Large intestine (tissue), 3 donors: ENCODE results near the gene GBX2. TPM values are rescaled to one million over a fixed set of nuclear protein-coding genes. Genes with fewer than 3 reads are reported as not detected.

ENCODE experiments used
- DNase-seq, 2 donors: peaks; one replicate each; pipeline versions ENCODE4 v3.0.0 to v3.0.0-alpha.2; 2013
- H3K27ac ChIP-seq: one replicate; pipeline ENCODE4 v1.5.1; 2013; ENCODE audit warnings: low read length
- H3K27me3 ChIP-seq: 2 replicates; pipeline ENCODE4 v1.6.1; 2013; ENCODE audit warnings: low read length; ENCODE audit not compliant: control insufficient read depth, insufficient read depth
- H3K36me3 ChIP-seq: 2 replicates; pipeline ENCODE4 v1.6.1; 2013; ENCODE audit warnings: low read length; ENCODE audit not compliant: control insufficient read depth, insufficient read depth
- H3K4me1 ChIP-seq: one replicate; pipeline ENCODE4 v1.6.1; 2013; ENCODE audit warnings: low read length; ENCODE audit not compliant: control insufficient read depth, insufficient read depth
- H3K4me3 ChIP-seq: one replicate; pipeline ENCODE4 v1.5.1; 2013; ENCODE audit warnings: low read length
- H3K9me3 ChIP-seq: one replicate; pipeline ENCODE4 v1.6.1; 2013; ENCODE audit warnings: mild to moderate bottlenecking, low read depth, low read length, moderate library complexity; ENCODE audit not compliant: control insufficient read depth
- WGBS: methylation state at CpG from one replicate; pipeline ENCODE4 v1.1.5; 2013; ENCODE audit warnings: low lambda C conversion rate; ENCODE audit not compliant: insufficient coverage; 5-methylcytosine and 5-hydroxymethylcytosine counted together
- polyA plus RNA-seq: library from polyadenylated mRNA; unstranded; fragments of 120-200 nt; gene quantifications from one replicate; pipeline ENCODE4 v1.2.1, GENCODE V29; 2013

GBX2 gene
- polyA plus RNA-seq, 1 donor, result not detected

DNA sequence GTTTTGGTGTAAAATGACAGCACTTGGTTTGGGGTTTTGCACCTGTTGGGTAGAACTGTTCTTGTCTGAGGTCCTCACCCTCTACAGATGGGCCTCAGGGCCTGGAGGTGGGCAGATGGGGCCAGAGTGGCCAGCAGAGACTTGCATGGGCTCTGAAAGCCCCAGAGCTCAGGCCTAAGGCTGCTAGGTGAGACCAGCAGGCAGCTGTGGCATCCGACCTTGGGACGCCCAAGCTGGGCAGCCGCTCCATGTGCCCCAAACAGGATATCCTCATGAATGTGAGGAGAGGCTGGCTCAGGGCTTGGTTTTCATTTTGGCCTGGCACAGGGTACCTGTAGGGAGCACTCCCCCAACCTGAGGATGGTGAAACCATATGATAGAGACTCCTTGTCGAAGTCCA is 38.3 kb downstream of the GBX2 start:
- WGBS, result no CpG with 5 or more reads among the region's 4 CpGs
- Histone ChIP-seq H3K36me3 (peaks cover 23% of the 10 kb centered on the region), H3K27ac (no peak overlapping the region), H3K4me1 (no peaks in the 10 kb centered on the region), H3K27me3 (no peaks in the 10 kb centered on the region), H3K4me3 (no peak overlapping the region), H3K9me3 (no peaks in the 10 kb centered on the region)
- DNase-seq, result no peak

DNA sequence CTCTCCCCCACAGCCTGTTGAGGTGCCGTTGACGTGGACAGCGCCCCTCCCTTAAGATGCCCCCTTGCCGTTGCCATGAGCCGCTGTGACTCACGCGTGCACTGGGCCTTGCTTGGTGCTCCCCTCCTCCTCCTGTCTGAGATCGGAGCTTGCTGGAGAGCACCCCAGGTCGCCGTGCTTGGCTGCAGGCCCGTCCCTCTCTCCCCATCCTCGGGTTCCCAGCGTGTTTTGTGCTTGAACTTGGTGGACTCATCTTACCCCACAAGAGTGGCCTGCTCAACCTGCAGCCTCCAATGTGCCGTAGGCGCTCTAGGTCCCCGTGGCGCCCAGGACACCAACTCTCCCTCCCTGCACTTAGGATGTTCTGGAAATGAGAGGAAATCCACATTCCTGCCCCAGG is 39.9 kb downstream of the GBX2 start:
- Histone ChIP-seq H3K9me3 (no peaks in the 10 kb centered on the region), H3K27ac (no peak overlapping the region), H3K36me3 (peaks cover 34% of the 10 kb centered on the region), H3K27me3 (no peaks in the 10 kb centered on the region), H3K4me1 (no peaks in the 10 kb centered on the region), H3K4me3 (no peak overlapping the region)
- no CpG with 5 or more reads among the region's 17 CpGs for WGBS
- DNase-seq, result no peak

DNA sequence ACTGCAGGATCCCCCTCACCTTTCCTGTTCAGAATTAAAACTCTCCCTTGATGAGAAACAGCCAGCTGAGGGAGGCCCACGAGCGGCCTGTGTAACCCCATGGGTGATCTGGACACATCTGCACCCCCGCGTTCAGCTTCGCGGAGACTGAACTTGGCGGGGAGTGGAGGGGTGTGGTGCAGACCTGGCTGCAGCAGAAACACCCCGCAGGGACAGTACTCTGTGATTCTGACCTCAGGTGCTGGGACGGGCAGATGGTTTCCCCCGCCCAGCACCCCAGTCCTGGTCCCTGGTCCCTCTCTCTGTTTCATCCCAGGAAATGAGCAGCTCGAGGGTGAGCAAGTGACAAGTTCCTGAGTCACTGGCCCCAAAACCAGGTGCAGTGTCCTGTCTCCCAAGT is 41.2 kb downstream of the GBX2 start:
- no peaks in the 10 kb centered on the region for H3K9me3 ChIP-seq
- H3K27ac ChIP-seq, result no peak overlapping the region
- DNase-seq, result no peak
- H3K4me3 ChIP-seq, result no peak overlapping the region
- peaks cover 34% of the 10 kb centered on the region for H3K36me3 ChIP-seq
- no CpG with 5 or more reads among the region's 11 CpGs for WGBS
- no peaks in the 10 kb centered on the region for H3K27me3 ChIP-seq
- no peaks in the 10 kb centered on the region for H3K4me1 ChIP-seq

DNA sequence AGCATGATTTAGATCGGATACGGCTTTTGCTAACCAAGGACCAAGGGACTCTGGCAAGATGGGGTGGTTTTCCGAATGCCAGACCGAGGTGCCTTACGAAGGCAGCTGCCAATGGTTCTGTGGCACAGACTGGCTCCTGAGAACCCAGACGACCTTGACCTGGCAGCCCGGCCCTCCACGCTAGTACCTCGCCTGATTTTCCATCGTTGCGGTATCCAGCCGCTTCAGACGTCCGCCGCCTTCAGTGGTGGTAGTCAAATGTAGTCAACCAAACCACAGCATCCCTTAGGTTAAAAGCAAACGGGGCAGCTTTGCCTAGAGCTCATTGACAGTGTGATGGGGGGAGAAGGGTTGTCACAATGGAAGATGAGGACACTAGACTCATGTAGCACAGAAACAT is 42.6 kb downstream of the GBX2 start:
- Histone ChIP-seq H3K4me1 (no peaks in the 10 kb centered on the region), H3K36me3 (peaks cover 41% of the 10 kb centered on the region), H3K9me3 (no peaks in the 10 kb centered on the region), H3K27ac (no peak overlapping the region), H3K4me3 (no peak overlapping the region), H3K27me3 (no peaks in the 10 kb centered on the region)
- no CpG with 5 or more reads among the region's 16 CpGs for whole genome bisulfite sequencing
- no peak for DNase-seq

DNA sequence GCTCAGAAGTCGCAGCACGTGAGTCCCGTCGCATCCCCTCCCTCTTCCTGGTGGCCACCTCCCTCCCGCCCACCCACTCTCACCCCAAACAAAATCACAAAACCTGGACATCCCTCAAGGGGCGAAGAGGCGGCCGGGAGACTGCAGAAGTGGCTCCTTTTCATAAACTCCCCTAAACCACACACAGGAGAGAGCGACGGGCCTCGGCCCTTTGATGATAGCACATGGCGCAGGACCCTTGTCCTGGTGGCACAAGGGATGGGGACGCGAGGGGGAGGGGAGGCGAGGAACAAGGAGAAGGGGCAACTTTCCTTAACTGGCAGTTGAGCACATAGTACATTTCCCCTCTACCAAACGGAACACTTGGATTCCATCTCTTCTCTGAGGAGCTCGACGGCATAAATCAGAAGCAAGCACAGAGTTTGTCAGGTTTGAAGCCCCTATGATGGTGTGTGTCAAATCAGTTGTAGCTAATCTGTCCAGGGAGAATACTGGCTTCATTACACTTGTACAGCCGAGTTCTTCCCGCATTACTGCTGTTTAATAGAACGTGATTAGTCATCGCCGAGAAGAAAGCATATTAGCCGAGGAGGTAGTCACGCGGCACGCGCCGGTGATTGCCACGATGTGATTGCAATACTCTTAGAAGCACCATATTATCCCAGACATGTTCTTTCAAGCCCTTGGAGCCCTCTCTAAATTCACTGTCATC is 43.8 kb downstream of the GBX2 start:
- Histone ChIP-seq H3K27me3 (no peaks in the 10 kb centered on the region), H3K4me3 (no peak overlapping the region), H3K27ac (no peak overlapping the region), H3K4me1 (no peaks in the 10 kb centered on the region), H3K9me3 (peaks cover 4% of the 10 kb centered on the region), H3K36me3 (peaks cover 42% of the 10 kb centered on the region)
- DNase-seq, result no peak
- 100% methylated on average over 1 of the region's 30 CpGs for WGBS

DNA sequence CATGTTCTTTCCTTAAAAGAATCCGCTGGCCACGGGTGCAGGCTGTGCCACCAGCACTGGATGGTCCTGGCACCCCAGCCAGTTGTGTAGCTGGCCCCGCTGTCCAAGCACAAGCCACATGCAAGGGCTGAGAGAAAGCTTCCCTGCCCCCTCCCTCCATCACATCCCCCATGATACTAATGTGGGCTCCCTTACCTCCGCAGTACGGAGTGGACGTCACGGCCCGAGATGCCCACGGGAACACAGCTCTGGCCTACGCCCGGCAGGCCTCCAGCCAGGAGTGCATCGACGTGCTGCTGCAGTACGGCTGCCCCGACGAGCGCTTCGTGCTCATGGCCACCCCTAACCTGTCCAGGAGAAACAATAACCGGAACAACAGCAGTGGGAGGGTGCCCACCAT is 44.5 kb downstream of the GBX2 start:
- Histone ChIP-seq H3K27me3 (no peaks in the 10 kb centered on the region), H3K4me3 (no peak overlapping the region), H3K9me3 (peaks cover 4% of the 10 kb centered on the region), H3K27ac (no peak overlapping the region), H3K36me3 (peaks cover 39% of the 10 kb centered on the region), H3K4me1 (no peaks in the 10 kb centered on the region)
- no peak for DNase-seq
- no CpG with 5 or more reads among the region's 19 CpGs for WGBS

DNA sequence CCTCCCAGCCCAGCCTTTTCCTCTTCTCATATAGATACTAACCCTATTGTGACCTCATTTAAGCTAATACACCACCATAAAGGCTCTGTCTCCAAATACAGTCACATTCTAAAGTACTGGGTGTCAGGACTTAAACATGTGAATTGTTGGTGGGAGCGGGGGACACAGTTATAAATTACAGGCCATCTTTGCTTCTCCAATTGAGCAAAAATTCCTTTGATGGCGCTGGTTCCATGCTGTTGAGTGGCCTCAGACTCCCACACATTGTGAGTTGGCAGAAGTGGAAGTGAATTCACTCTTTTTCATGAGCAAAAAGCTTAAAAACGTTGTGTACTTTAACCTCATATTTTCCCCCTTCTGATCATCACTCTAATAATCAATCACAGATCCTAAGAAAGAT is 46.0 kb downstream of the GBX2 start:
- H3K27me3 ChIP-seq, result no peaks in the 10 kb centered on the region
- no peak overlapping the region for H3K4me3 ChIP-seq
- H3K36me3 ChIP-seq, result peaks cover 36% of the 10 kb centered on the region
- no peak for DNase-seq
- H3K9me3 ChIP-seq, result peaks cover 4% of the 10 kb centered on the region
- no peaks in the 10 kb centered on the region for H3K4me1 ChIP-seq
- 88% methylated on average over 2 of the region's 3 CpGs for WGBS
- no peak overlapping the region for H3K27ac ChIP-seq

DNA sequence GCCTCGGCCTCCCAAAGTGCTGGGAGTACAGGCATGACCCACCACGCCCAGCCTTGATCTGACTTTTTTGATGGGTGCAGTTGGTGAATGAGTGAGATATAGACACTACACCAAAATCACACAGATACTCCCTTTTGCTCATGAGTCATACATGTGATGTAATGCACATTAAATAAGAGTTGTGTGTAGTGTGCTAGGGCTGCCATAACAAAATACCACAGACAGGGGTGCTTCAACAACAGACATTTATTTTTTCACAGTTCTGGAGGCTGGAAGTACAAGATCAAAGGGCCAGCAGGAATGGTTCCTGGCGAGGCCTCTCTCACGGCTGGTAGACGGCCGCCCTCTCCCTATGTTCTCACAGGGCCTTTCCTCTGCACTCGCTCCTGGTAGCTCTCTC is 46.6 kb downstream of the GBX2 start:
- H3K4me3 ChIP-seq, result no peak overlapping the region
- H3K27ac ChIP-seq, result no peak overlapping the region
- H3K4me1 ChIP-seq, result no peaks in the 10 kb centered on the region
- WGBS, result no CpG with 5 or more reads among the region's 7 CpGs
- peaks cover 32% of the 10 kb centered on the region for H3K36me3 ChIP-seq
- no peaks in the 10 kb centered on the region for H3K27me3 ChIP-seq
- peaks cover 4% of the 10 kb centered on the region for H3K9me3 ChIP-seq
- no peak for DNase-seq

DNA sequence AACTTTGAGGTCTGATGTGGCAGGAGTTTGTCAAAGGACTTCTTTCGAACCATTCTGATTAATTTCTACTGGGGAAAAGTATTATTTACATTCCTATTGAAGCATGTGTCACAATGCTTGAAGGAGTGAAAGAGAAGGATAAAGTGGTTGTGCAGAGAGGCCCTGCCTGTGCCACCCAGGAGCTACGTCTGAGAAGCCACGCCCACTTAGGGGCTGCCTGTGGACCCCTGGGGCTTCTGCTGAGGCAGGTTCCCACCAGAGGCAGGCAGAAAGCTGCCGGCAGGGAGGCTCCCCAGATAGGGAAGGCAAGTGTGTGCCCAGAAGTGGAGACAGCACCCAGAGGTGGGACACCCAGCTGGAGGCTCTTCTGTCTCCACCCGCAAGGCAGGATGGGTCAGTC is 47.4 kb downstream of the GBX2 start:
- no peaks in the 10 kb centered on the region for H3K4me1 ChIP-seq
- H3K9me3 ChIP-seq, result peaks cover 4% of the 10 kb centered on the region
- H3K36me3 ChIP-seq, result peaks cover 26% of the 10 kb centered on the region
- DNase-seq, result no peak
- H3K27ac ChIP-seq, result no peak overlapping the region
- no peaks in the 10 kb centered on the region for H3K27me3 ChIP-seq
- no peak overlapping the region for H3K4me3 ChIP-seq
- no CpG with 5 or more reads among the region's 5 CpGs for WGBS

DNA sequence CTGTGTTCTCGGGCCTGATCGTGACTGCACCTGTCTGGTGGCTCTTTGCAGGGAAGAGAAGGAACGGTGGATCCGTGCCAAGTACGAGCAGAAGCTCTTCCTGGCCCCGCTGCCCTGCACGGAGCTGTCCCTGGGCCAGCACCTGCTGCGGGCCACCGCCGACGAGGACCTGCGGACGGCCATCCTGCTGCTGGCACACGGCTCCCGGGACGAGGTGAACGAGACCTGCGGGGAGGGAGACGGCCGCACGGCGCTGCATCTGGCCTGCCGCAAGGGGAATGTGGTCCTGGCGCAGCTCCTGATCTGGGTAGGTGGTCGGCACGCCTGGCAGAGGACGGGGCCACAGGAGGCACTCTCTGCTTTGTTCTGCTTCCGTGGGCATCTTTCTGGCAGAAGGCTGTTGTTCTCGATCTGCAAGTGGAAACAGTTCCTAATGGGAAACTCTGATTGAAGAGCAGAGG is 48.0 kb downstream of the GBX2 start:
- Histone ChIP-seq H3K4me3 (no peak overlapping the region), H3K4me1 (no peaks in the 10 kb centered on the region), H3K27ac (no peak overlapping the region), H3K9me3 (peaks cover 4% of the 10 kb centered on the region), H3K27me3 (no peaks in the 10 kb centered on the region), H3K36me3 (peaks cover 23% of the 10 kb centered on the region)
- no peak for DNase-seq
- WGBS, result no CpG with 5 or more reads among the region's 29 CpGs

DNA sequence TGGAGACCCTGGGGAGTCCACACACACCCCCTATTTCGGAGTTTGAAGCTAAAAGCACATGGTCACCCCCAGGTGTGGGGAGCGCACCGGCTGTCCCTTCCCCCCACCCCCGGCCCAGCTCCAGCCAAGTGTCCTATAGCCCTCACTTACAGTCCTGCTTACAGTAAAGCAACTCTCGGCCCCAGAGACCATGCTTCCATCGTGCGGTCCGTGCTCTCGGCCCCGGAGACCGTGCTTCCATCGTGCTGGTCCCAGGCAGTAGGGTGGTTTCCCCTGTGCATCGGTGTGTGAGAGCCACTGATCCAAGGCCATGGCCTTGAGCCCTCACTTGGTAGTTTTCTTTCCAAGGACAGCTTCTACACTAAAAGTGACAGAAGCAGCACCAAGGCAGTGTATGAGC is 48.7 kb downstream of the GBX2 start:
- no CpG with 5 or more reads among the region's 13 CpGs for WGBS
- no peak overlapping the region for H3K27ac ChIP-seq
- H3K36me3 ChIP-seq, result peaks cover 17% of the 10 kb centered on the region
- H3K9me3 ChIP-seq, result peaks cover 4% of the 10 kb centered on the region
- H3K27me3 ChIP-seq, result no peaks in the 10 kb centered on the region
- H3K4me1 ChIP-seq, result no peaks in the 10 kb centered on the region
- DNase-seq, result no peak
- no peak overlapping the region for H3K4me3 ChIP-seq
